ENCODE measurements around the gene HLCS.

GRCh38 chr21:37000381-37000780 lies 33.9 kb upstream of the HLCS start:
- TF ChIP-seq POLR2A (IDR thresholded peaks at IDR 0.05) (no peak), CTCF (IDR thresholded peaks at IDR 0.05) (no peak)

Data from right lobe of liver (tissue), 4 donors.